GM19239 (cell line): Measurements from ENCODE around the gene KIRREL3.

ENCODE experiments used
- DNase-seq: peaks from one replicate; pipeline ENCODE4 v3.0.0; 2011; ENCODE audit warnings: low spot score; ENCODE audit not compliant: insufficient read length
- FAIRE-seq: peaks from 2 replicates; lab custom pipeline; 2011; peaks lifted over from hg19 to GRCh38; lab: Jason Lieb, UNC

The KIRREL3 gene

GRCh38 chr11:126628450-126628789 is 372.1 kb downstream of the KIRREL3 start:
- no peak for DNase-seq
- FAIRE-seq, result no peak

- DNase-seq (no peak), FAIRE-seq (no peak)
Measured at GRCh38 chr11:126627421-126627820, 373.1 kb downstream of the KIRREL3 start.

GRCh38 chr11:126624506-126624905 is 376.1 kb downstream of the KIRREL3 start:
- DNase-seq, result no peak

GRCh38 chr11:126619516-126619915 is 381.1 kb downstream of the KIRREL3 start:
- FAIRE-seq (no peak), DNase-seq (no peak)

More at GRCh38 chr11:126624506-126624905, 376.1 kb downstream of the KIRREL3 start:
- FAIRE-seq, result no peak

- DNase-seq (no peak), FAIRE-seq (no peak)
Measured at GRCh38 chr11:126615845-126616244, 384.7 kb downstream of the KIRREL3 start.

GRCh38 chr11:126613272-126613671 is 387.3 kb downstream of the KIRREL3 start:
- FAIRE-seq (no peak), DNase-seq (no peak)

GRCh38 chr11:126612671-126613070 is 387.9 kb downstream of the KIRREL3 start:
- DNase-seq (no peak), FAIRE-seq (no peak)

- no peak for DNase-seq
- FAIRE-seq, result no peak
Measured at GRCh38 chr11:126611438-126611837, 389.1 kb downstream of the KIRREL3 start.

GRCh38 chr11:126608658-126609057 is 391.9 kb downstream of the KIRREL3 start:
- FAIRE-seq (no peak), DNase-seq (no peak)

- DNase-seq (no peak), FAIRE-seq (no peak)
Measured at GRCh38 chr11:126607776-126608541, 392.6 kb downstream of the KIRREL3 start.

- FAIRE-seq (no peak), DNase-seq (no peak)
Measured at GRCh38 chr11:126607374-126607773, 393.2 kb downstream of the KIRREL3 start.

- FAIRE-seq, result no peak
Measured at GRCh38 chr11:126606484-126606883, 394.1 kb downstream of the KIRREL3 start.

GRCh38 chr11:126604461-126604860 is 396.1 kb downstream of the KIRREL3 start:
- FAIRE-seq, result no peak

More at GRCh38 chr11:126606484-126606883, 394.1 kb downstream of the KIRREL3 start:
- DNase-seq, result no peak

GRCh38 chr11:126603486-126603885 is 397.1 kb downstream of the KIRREL3 start:
- no peak for FAIRE-seq
- DNase-seq, result no peak

More at GRCh38 chr11:126604461-126604860, 396.1 kb downstream of the KIRREL3 start:
- no peak for DNase-seq

GRCh38 chr11:126602993-126603392 is 397.6 kb downstream of the KIRREL3 start:
- no peak for DNase-seq
- FAIRE-seq, result no peak

- no peak for FAIRE-seq
- no peak for DNase-seq
Measured at GRCh38 chr11:126602349-126602940, 398.1 kb downstream of the KIRREL3 start.

- FAIRE-seq, result no peak
- no peak for DNase-seq
Measured at GRCh38 chr11:126601550-126602215, 398.9 kb downstream of the KIRREL3 start.

GRCh38 chr11:126601136-126601535 is 399.4 kb downstream of the KIRREL3 start:
- no peak for FAIRE-seq
- no peak for DNase-seq

GRCh38 chr11:126599217-126599897 is 401.2 kb downstream of the KIRREL3 start:
- DNase-seq (no peak), FAIRE-seq (no peak)

- DNase-seq (no peak), FAIRE-seq (no peak)
Measured at GRCh38 chr11:126598344-126599216, 402.0 kb downstream of the KIRREL3 start.
